HG02763 (cell line): ENCODE results near the gene SUSD3.

Source experiments
- ATAC-seq: cut with Tn5 transposase; IDR thresholded peaks from one replicate; pipeline ENCODE4 v1.9.1; 2021; ENCODE audit warnings: mild to moderate bottlenecking, moderate library complexity; ENCODE audit not compliant: unreplicated experiment

SUSD3 gene

GRCh38 chr9:93051680-93052089, 6.8 kb upstream of the SUSD3 start:
- ATAC-seq, result no peak

GRCh38 chr9:93052791-93053540, 5.5 kb upstream of the SUSD3 start:
- ATAC-seq, result no peak

- no peak for ATAC-seq
Observed at GRCh38 chr9:93053781-93054331, 4.6 kb upstream of the SUSD3 start.

GRCh38 chr9:93054758-93055704, 3.5 kb upstream of the SUSD3 start:
- no peak for ATAC-seq

- ATAC-seq, result no peak
Observed at GRCh38 chr9:93057042-93057702, 1.3 kb upstream of the SUSD3 start.

- ATAC-seq, result peak; percentile 15
Observed at GRCh38 chr9:93057703-93058354, 672 bp upstream of the SUSD3 start.

GRCh38 chr9:93059011-93059714, 662 bp downstream of the SUSD3 start:
- ATAC-seq, result peak; percentile 17

GRCh38 chr9:93059715-93060578, 1.4 kb downstream of the SUSD3 start:
- no peak for ATAC-seq

GRCh38 chr9:93060746-93061259, 2.3 kb downstream of the SUSD3 start:
- ATAC-seq, result no peak

GRCh38 chr9:93061260-93061751, 2.8 kb downstream of the SUSD3 start:
- no peak for ATAC-seq

GRCh38 chr9:93061791-93062763, 3.6 kb downstream of the SUSD3 start:
- ATAC-seq, result peak; percentile 33

GRCh38 chr9:93064392-93065134, 6.1 kb downstream of the SUSD3 start:
- peak; percentile 84 for ATAC-seq

GRCh38 chr9:93065135-93065720, 6.7 kb downstream of the SUSD3 start:
- ATAC-seq, result no peak

- ATAC-seq, result no peak
Observed at GRCh38 chr9:93066978-93067603, 8.6 kb downstream of the SUSD3 start.

- ATAC-seq, result no peak
Observed at GRCh38 chr9:93068956-93069355, 10.5 kb downstream of the SUSD3 start.

- ATAC-seq, result no peak
Observed at GRCh38 chr9:93071464-93071863, 13.0 kb downstream of the SUSD3 start.
